Activated T-helper 17 cell treated with anti-CD3 and anti-CD28 coated beads, Interleukin-2, amount 50 U/mL, for 72 hours (primary cell): ENCODE data around the gene SPECC1. TPM values are rescaled to one million over a fixed set of nuclear protein-coding genes. Genes with fewer than 3 reads are reported as not detected.
A peak's percentile ranks its signal among the peaks of the same experiment; 100 is the strongest.
"Not testable (repeated sequence)": the region's sequence is repeated elsewhere in the genome, so short reads cannot be mapped to it uniquely, and the experiment has no call there.

Source experiments
- ATAC-seq: fragments of 150-1000 bp; cut with Tn5 transposase; replicated peaks from 2 replicates; pipeline ENCODE4 v1.10.0; 2021; ENCODE audit warnings: mild to moderate bottlenecking, moderate library complexity
- H3K27ac Mint-ChIP-seq: one replicate; pipeline ENCODE4 v1.8.0; 2022; ENCODE audit warnings: mixed read lengths
- H3K27me3 Mint-ChIP-seq: one replicate; pipeline ENCODE4 v1.8.0; 2022; ENCODE audit warnings: mixed read lengths
- H3K36me3 Mint-ChIP-seq: one replicate; pipeline ENCODE4 v1.8.0; 2022; ENCODE audit warnings: low read depth, mild to moderate bottlenecking, mixed read lengths
- H3K4me1 Mint-ChIP-seq: one replicate; pipeline ENCODE4 v1.8.0; 2022; ENCODE audit warnings: mixed read lengths
- H3K4me3 Mint-ChIP-seq: one replicate; pipeline ENCODE4 v1.8.0; 2022; ENCODE audit warnings: mild to moderate bottlenecking, mixed read lengths
- H3K9me3 Mint-ChIP-seq: one replicate; pipeline ENCODE4 v1.8.0; 2022; ENCODE audit warnings: mixed read lengths
- total RNA-seq, 2 donors: library from RNA; stranded (reverse); gene quantifications; one replicate each; pipeline ENCODE4 v1.2.3, GENCODE V29; 2022

The SPECC1 gene
- total RNA-seq, 2 donors from 2014 or later, result 5.7 to 9.6 TPM

GRCh38 chr17:20306924-20307323 lies 297.8 kb downstream of the SPECC1 start:
- Mint-ChIP-seq H3K27ac (no peak overlapping the region), H3K4me1 (no peaks in the 10 kb centered on the region), H3K36me3 (peaks cover 5% of the 10 kb centered on the region), H3K4me3 (no peak overlapping the region), H3K9me3 (peaks cover 15% of the 10 kb centered on the region), H3K27me3 (no peaks in the 10 kb centered on the region)
- no peak for ATAC-seq

GRCh38 chr17:20307326-20307910 lies 298.3 kb downstream of the SPECC1 start:
- Mint-ChIP-seq H3K27ac (no peak overlapping the region), H3K4me3 (no peak overlapping the region), H3K27me3 (no peaks in the 10 kb centered on the region), H3K36me3 (peaks cover 5% of the 10 kb centered on the region), H3K4me1 (no peaks in the 10 kb centered on the region), H3K9me3 (peaks cover 15% of the 10 kb centered on the region)
- ATAC-seq, result no peak

GRCh38 chr17:20310481-20310880 lies 301.3 kb downstream of the SPECC1 start:
- peaks cover 12% of the 10 kb centered on the region for H3K9me3 Mint-ChIP-seq
- H3K27ac Mint-ChIP-seq, result no peak overlapping the region
- no peaks in the 10 kb centered on the region for H3K27me3 Mint-ChIP-seq
- ATAC-seq, result no peak
- H3K36me3 Mint-ChIP-seq, result peaks cover 5% of the 10 kb centered on the region
- no peaks in the 10 kb centered on the region for H3K4me1 Mint-ChIP-seq
- no peak overlapping the region for H3K4me3 Mint-ChIP-seq

GRCh38 chr17:20313306-20313705 lies 304.1 kb downstream of the SPECC1 start:
- Mint-ChIP-seq H3K4me3 (no peak overlapping the region), H3K27me3 (no peaks in the 10 kb centered on the region), H3K27ac (no peak overlapping the region), H3K9me3 (no peaks in the 10 kb centered on the region), H3K4me1 (no peaks in the 10 kb centered on the region), H3K36me3 (no peaks in the 10 kb centered on the region)
- no peak for ATAC-seq

GRCh38 chr17:20313891-20314290 lies 304.7 kb downstream of the SPECC1 start:
- Mint-ChIP-seq H3K27me3 (no peaks in the 10 kb centered on the region), H3K36me3 (no peaks in the 10 kb centered on the region), H3K27ac (no peak overlapping the region), H3K4me1 (no peaks in the 10 kb centered on the region), H3K4me3 (no peak overlapping the region), H3K9me3 (no peaks in the 10 kb centered on the region)
- ATAC-seq, result no peak

- no peak overlapping the region for H3K27ac Mint-ChIP-seq
- H3K36me3 Mint-ChIP-seq, result no peaks in the 10 kb centered on the region
- H3K9me3 Mint-ChIP-seq, result no peaks in the 10 kb centered on the region
Measured at GRCh38 chr17:20314834-20315233, 305.7 kb downstream of the SPECC1 start.

GRCh38 chr17:20315311-20315710 lies 306.2 kb downstream of the SPECC1 start:
- Mint-ChIP-seq H3K4me3 (no peak overlapping the region), H3K27ac (no peak overlapping the region), H3K4me1 (no peaks in the 10 kb centered on the region), H3K27me3 (no peaks in the 10 kb centered on the region), H3K9me3 (no peaks in the 10 kb centered on the region), H3K36me3 (no peaks in the 10 kb centered on the region)
- ATAC-seq, result no peak

More at GRCh38 chr17:20314834-20315233, 305.7 kb downstream of the SPECC1 start:
- Mint-ChIP-seq H3K4me1 (no peaks in the 10 kb centered on the region), H3K27me3 (no peaks in the 10 kb centered on the region), H3K4me3 (no peak overlapping the region)
- ATAC-seq, result no peak

- Mint-ChIP-seq H3K36me3 (no peaks in the 10 kb centered on the region), H3K4me3 (no peak overlapping the region), H3K27ac (no peak overlapping the region), H3K4me1 (no peaks in the 10 kb centered on the region), H3K9me3 (no peaks in the 10 kb centered on the region), H3K27me3 (no peaks in the 10 kb centered on the region)
- ATAC-seq, result no peak
Measured at GRCh38 chr17:20315821-20316220, 306.7 kb downstream of the SPECC1 start.

GRCh38 chr17:20320535-20321229 lies 311.5 kb downstream of the SPECC1 start:
- not testable (repeated sequence) for H3K36me3 Mint-ChIP-seq, H3K9me3 Mint-ChIP-seq, H3K4me1 Mint-ChIP-seq, H3K27me3 Mint-ChIP-seq, H3K27ac Mint-ChIP-seq
- ATAC-seq, result peak; percentile 89
- H3K4me3 Mint-ChIP-seq, result peak overlapping the region; percentile 56

- not testable (repeated sequence) for H3K27ac Mint-ChIP-seq
Measured at GRCh38 chr17:20321357-20321756, 312.2 kb downstream of the SPECC1 start.

GRCh38 chr17:20327739-20328138 lies 318.6 kb downstream of the SPECC1 start:
- not testable (repeated sequence) for H3K36me3 Mint-ChIP-seq, H3K4me3 Mint-ChIP-seq, H3K27ac Mint-ChIP-seq, ATAC-seq, H3K27me3 Mint-ChIP-seq, H3K4me1 Mint-ChIP-seq, H3K9me3 Mint-ChIP-seq

More at GRCh38 chr17:20321357-20321756, 312.2 kb downstream of the SPECC1 start:
- peak overlapping the region; percentile 56 for H3K4me3 Mint-ChIP-seq
- not testable (repeated sequence) for ATAC-seq, H3K4me1 Mint-ChIP-seq, H3K27me3 Mint-ChIP-seq, H3K36me3 Mint-ChIP-seq, H3K9me3 Mint-ChIP-seq

GRCh38 chr17:20351405-20351804 lies 342.2 kb downstream of the SPECC1 start:
- ATAC-seq, H3K4me3 Mint-ChIP-seq, H3K27me3 Mint-ChIP-seq, H3K9me3 Mint-ChIP-seq, H3K4me1 Mint-ChIP-seq, H3K27ac Mint-ChIP-seq, H3K36me3 Mint-ChIP-seq: not testable (repeated sequence)

- H3K4me3 Mint-ChIP-seq, H3K27ac Mint-ChIP-seq, H3K4me1 Mint-ChIP-seq, H3K36me3 Mint-ChIP-seq, H3K9me3 Mint-ChIP-seq, ATAC-seq, H3K27me3 Mint-ChIP-seq: not testable (repeated sequence)
Measured at GRCh38 chr17:20352567-20352966, 343.4 kb downstream of the SPECC1 start.

GRCh38 chr17:20363846-20364245 lies 354.7 kb downstream of the SPECC1 start:
- H3K4me1 Mint-ChIP-seq, H3K9me3 Mint-ChIP-seq, ATAC-seq, H3K27ac Mint-ChIP-seq, H3K27me3 Mint-ChIP-seq, H3K4me3 Mint-ChIP-seq, H3K36me3 Mint-ChIP-seq: not testable (repeated sequence)
